ENCODE results near the gene RNLS.

RNLS gene

DNA sequence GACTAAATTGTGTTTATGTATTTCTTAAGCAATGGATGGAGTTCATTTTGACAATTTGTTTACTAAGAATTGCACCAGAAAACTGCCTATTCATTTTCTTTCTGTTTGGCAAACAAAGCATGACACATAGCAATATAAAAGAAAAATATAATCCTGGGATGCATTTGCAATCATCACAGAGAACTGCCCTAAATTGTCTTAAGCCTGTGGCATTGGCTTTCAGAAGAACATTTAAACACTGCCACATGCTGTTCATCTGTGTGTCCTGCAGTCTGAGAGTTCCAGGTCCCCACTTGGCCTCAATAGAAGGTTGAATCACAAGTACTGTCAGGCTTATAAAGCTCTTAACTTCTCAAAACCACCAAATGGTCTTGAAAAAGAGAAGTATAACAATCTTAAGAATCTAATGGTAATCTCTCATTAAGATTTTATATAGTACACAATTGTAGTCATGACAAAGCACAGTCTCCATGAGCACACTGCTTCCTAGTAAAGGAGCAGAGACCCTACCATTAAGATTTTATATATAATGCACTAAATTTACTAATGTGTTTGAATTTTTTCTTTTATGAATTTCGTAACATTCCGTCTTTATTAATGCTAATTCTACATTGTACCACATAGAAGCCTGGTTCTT is 29.9 kb downstream of the RNLS start:
- DNase-seq (ENCODE audit: low read depth, low spot score): no peak

DNA sequence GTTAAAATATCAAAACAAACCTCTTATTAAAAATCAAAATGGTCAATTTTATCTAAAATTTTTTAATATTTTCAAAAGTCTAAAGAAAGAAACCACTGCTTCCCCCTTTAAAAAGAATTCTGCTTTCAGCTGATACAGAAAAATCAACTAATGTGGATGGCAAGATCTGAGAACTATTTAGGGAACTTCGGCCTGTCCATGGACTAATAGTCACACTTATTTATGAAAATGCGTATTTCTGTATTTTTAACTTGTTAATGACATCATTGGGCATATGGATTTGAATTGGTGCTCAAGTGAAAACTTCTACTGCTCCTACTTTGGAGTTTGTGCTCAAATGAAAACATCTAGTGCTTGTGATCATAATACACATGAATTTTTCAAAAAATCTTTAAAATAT is 31.9 kb downstream of the RNLS start:
- no peak for DNase-seq (ENCODE audit: low read depth, low spot score)

DNA sequence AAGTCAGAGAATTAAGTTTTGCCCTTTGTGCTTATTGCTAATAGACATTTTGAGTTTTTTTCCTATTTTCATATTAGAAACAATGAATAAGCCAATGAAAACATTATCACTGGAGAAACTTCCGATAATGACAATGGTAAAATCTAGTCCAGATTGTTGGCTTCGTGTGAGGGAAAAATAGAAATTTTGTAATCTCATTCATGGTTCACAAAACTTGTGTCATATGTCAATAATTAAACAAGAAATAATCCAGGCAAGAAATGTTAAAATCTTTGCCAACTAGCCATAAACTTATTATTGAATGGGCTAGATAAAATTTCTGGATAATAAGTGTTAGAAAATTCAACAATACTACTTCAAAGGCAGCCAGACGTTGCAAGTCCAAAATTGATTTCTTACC is 36.6 kb downstream of the RNLS start:
- no peak for DNase-seq (ENCODE audit: low read depth, low spot score)

DNA sequence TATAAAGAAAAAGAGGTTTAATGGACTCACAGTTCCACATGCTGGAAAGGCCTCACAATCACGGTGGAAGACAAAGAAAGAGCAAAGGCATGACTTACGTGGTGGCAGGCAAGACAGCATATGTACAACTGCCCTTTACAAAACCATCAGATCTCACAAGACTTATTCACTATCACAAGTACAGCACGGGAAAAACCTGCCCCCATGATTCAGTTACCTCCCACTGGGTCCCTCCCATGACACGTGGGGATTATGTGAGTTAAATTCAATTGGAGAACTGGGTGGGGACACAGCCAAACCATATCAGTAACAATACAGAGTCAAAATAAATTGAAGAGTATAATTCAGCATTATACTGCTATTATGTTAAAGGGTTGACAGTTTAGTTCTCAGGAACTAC is 37.8 kb downstream of the RNLS start:
- DNase-seq (ENCODE audit: low read depth, low spot score): no peak

DNA sequence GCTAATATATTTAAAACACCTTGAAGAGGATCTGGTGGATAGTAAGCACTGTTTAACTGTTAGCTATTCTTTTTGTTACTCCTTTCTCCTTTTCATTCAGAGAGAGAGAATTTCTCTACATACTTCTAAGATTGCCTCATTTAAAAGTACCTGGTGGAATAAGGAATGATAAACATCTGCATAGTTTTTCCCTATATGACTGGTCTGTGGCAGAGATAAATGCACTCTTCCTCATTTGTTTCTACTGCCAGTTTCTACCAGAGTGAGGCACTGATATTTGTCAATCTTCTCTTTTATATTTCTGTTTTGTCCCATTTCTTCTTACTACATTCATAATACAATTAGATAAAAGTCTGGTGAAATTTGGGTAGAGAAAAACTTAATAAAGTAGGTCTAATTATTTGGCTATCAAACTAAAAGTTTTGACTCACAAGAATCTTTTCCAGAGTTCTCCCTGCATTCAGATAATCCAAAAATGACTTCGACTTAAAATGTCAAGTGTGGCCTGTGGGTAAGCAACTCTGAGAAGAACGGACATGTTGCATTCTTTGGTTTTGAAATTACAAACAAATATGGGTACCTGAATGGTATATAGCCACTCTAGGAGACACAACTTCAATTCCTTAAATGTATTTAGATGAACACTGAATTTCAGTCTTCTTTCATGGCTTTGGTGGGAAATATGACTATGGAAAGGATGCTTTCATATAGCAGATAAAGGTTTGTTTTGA is 38.8 kb downstream of the RNLS start:
- DNase-seq (ENCODE audit: low read depth, low spot score): no peak

DNA sequence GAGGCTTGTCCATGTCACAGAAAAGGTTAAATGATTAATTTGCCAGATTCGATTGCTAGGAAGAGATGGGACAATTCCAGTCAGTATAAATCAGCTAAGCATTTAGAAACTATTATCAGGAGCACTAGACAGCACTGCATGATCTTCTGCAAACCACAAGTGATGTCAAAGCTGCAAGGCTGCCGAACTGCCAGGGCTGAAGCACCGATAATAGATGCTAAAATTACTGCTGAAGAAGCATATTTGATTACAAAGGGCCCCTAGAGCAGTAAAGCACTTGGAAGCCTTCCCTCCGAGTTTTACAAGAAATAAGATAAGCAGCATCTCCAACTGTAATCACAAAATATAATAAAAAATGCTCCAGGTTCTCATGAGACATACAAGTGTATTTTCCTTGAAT is 40.6 kb downstream of the RNLS start:
- no peak for DNase-seq (ENCODE audit: low read depth, low spot score)

DNA sequence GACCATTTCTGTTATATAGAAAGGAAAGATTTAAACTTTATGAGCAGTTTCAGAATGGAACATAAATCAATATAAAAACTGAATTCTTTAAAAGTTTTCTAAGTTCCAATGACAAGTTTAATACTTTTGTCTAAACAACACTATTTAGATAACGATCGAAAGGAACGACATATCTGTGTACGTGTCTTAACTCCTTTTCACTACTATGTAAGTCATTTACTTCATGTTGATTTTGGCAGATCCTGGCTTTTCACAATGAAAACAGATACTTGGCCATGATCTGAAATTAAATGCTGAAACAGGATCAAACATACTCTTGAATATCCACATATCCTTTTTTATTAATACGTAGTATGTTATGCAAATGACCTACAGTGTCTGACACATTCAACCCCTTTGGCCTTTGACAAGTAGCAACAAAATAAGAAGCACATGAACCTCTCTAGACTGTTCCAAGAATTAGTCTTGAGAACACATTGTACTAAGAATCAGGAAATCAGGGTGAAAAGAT is 41.9 kb downstream of the RNLS start:
- DNase-seq (ENCODE audit: low read depth, low spot score): no peak

DNA sequence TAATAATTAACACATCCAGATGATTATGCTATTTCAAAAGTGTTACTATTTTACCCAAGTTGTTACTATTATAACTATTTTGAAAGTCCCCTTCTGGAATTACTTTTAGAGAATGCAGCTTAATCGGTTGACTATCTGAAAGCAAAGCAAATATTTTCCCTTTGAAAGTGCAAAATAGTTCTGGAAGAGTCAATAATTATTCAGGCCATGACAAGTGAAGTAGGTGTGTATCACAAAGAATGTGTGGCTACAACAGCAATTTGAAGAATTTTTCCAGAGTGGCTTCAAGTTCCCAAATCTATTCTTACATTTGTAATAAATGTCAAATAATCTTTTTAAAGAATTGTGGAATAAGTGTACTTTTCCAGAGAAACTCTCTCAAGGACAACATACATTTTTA is 42.8 kb downstream of the RNLS start:
- DNase-seq (ENCODE audit: low read depth, low spot score): no peak

DNA sequence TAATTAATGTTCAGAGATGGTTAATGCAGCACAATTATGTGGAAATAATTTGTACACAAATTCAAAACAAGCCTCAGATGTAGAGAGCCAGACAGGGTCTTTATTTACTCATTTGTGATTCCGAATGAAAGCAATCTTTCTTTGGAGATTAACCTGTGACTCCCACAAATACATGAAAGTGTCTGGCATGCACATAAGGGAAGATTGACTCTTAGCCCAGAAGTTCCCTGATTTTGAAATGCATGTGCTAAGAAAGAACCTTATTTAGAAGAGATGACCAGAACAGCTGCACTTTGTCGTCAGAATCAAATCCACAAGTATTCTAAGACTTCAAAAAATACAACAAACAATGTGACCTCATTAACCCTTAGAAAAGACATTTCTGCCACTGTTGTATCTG is 45.1 kb downstream of the RNLS start:
- no peak for DNase-seq (ENCODE audit: low read depth, low spot score)

DNA sequence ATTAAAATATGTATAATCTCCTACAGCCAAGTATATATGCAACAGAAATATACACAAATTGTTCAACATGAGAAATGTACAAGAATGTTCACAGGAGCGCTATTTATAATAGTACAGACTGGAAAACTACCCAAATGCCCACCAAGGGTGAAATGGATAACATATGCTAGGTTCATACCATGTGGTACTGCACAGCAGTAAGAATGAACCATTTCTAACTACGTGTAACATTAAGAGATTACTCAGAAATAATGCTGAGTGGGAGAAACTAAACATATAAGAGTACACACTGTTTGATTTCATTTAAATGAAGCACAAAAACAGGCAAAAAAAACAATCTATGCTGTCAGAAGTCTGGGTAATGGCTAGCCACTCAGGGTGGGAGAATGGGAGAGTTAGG is 45.8 kb downstream of the RNLS start:
- DNase-seq (ENCODE audit: low read depth, low spot score): no peak

DNA sequence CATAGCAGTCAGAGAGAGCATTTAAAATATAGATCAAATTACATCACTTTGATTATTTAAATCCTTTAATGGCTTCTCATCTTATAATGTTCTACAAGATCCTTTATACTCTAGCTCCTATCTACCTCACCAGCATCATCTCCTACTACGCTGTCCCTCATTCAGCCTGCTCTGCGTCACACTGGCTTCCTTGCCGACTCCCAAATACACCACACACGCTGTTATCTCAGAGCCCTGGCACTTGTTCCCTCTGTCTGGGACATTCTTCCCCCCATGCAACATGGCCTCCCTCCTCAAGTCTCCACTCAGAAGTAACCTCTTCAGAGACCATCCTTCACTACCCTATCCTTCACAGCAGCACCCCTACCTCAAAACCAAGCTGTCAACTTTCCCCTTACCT is 46.7 kb downstream of the RNLS start:
- no peak for DNase-seq (ENCODE audit: low read depth, low spot score)

DNA sequence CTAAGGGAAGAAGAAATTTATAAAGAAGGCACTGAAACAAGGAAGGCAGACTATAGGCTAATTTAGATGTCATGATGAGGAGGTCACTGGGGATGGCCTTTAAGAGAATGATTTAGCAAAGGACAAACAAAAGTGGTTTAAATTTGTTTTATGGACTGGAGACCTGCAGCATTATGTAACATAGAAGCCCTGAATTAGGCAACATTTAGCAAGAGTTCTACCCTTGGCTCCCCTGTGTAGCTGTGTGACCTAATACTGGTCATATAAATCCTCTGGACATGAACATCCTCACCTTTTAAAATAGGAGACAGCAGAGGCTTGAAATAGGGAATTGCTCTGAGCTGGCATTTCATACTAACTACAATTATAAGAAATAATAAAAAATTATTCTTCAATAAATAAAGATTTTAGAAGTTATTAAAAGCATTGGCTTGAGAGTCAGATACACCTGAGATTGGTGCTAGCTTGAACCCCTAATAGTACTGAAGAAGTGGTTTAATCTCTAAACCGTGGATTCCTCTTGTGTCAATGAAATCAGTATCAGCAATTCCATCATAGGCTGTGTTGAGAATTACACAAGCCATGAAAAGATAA is 48.9 kb downstream of the RNLS start:
- no peak for DNase-seq (ENCODE audit: low read depth, low spot score)

DNA sequence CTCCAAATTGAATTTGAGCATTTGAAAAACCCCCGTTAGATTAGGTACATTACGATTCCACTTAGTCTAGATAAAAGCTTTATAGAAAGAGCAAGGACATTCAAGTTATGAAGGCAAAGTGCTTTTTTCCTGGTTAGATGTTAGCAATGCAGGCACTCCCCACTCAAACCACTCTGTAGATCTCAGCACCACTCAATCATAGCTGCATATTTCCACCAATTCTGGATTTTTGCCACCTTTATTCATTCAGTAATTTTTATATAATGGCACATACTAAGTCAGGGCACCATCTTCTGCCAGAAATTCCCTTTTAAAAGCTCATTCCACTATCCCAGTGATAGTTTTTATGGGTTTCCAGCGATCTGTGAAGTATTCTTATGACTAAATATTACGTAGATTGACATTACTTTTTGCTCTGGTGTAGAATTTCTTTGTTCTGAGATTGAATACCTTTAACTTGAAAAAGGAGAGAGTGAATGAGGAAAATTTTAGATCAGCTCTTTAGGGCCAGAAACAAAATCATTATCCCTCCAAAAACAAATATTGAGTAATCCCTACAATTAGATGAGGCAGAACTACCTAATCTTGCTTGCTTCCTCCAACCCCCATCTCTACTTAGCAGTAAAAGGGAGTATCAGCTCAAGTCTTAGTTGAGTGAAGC is 51.6 kb downstream of the RNLS start:
- DNase-seq (ENCODE audit: low read depth, low spot score): no peak

DNA sequence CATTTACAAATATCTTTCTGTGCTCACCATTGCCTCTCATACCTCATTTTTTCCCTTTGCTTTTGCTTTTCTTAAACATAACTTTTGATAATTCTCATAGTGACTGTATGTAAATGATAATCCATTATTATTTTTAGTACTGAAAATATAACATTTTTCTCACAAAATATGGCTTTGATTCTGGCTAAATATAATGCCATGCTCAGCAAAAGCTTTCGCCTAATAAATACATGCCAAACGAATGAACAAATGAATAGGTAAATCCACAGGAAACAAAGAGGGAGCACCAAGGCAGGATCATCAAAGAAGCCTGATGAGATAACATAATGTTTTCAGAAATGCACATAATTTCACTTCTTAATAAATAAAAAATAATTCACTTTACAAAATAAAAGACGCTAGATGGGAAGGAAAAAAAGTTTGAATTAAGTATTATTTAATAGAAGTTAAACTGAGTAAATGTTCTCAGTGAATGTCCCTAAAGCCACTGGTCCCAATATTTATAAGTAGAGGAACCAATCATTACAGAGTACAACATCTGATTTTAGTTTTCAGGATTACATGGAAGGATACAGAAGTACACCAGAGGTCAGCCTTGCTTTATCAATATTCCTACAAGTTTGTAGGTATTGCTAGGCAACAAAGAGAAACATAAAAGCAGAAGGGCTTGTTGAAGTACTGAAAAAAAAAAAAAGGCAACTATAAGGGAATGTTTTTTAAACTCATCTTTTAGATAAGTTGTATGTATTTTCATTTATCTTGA is 52.3 kb downstream of the RNLS start:
- DNase-seq (ENCODE audit: low read depth, low spot score): no peak

DNA sequence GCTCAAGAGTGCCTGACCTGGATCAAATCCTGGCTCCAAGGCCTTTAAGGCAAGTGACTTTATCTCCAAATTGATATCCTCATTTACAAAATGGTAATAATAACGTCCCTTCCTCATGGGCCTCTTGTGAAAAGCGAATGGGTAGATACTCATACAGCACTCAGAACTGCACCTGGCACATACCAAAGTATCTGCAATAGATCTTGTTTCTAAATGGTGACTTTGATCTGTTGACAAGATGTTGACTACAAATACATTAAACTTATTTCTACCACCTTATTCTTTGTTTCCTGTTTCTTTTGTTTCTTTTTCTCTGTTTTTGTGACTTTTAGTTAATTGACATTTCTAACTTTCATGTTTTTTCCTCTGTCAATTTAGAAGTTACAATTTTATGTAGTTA is 53.0 kb downstream of the RNLS start:
- DNase-seq (ENCODE audit: low read depth, low spot score): no peak

DNA sequence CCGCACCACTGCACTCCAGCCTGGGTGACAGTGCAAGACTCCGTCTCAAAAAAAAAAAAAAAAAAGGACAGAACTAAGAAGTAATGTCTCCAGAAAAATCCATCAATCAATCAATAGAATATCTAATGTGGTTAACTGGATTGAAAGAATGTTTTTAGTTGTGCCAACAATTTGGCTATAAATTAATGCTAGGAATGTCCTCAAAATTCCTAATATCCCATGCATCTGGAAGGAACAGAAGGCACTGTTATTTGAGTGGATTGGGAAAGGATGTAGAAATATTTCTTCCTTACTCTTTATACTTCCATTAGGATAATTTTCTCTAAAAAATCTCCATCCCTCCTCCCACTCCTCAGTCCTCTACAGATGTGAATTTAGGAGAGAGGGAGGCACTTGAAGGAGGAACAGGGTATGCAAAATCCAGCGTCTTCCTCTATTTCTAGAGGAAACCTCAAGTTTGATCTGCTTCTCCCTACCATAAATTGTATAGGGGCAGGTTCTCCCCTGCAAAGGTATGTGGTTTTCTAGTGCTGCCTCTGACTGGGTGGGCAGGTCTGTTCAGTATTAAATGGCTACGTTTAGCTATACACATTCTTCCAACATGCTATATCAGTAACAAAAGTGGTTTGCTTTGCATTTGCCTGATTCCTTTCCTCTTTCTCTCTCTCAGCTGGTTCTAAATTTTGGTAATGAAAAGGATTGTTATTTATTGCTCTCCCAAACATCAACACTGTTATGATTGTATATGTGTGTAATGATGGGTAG is 54.1 kb downstream of the RNLS start:
- DNase-seq (ENCODE audit: low read depth, low spot score): no peak

DNA sequence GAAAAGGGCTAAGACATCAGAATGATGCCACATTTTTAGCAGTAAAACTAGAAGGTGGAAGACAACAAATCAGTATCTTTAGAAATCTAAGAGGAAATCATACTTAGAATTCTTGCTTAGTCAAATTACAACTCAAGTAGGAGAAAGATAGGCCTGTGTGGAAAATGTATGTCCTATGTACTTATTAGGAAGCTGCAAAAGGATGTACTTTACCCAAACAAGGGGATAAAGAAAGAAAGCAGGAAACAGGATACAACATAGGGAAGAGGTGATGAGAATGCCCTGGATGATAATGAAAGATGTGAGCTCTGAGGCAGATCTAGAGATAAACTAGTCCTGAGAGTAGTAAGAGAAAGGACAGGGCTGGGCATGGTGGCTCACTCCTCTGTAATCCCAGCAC is 54.9 kb downstream of the RNLS start:
- DNase-seq (ENCODE audit: low read depth, low spot score): no peak

DNA sequence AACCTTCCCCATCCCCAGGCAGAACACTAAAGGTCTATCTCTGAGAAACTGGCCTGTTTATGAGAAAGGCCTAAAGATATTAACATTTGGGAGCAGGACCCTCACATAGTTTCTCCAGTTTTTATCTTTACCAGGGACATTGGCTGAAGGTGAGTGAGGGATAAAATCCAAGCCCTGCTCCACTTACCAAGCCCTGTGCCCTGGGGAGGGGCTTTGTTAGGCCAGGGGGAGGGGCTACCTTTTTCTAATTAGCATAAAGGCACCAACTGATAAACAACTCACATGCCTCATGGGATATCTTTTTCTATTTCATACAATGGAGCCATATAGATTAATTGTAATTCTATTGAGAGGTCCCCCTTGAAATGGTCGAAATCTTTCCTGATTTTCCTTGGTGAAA is 55.9 kb downstream of the RNLS start:
- no peak for DNase-seq (ENCODE audit: low read depth, low spot score)

DNA sequence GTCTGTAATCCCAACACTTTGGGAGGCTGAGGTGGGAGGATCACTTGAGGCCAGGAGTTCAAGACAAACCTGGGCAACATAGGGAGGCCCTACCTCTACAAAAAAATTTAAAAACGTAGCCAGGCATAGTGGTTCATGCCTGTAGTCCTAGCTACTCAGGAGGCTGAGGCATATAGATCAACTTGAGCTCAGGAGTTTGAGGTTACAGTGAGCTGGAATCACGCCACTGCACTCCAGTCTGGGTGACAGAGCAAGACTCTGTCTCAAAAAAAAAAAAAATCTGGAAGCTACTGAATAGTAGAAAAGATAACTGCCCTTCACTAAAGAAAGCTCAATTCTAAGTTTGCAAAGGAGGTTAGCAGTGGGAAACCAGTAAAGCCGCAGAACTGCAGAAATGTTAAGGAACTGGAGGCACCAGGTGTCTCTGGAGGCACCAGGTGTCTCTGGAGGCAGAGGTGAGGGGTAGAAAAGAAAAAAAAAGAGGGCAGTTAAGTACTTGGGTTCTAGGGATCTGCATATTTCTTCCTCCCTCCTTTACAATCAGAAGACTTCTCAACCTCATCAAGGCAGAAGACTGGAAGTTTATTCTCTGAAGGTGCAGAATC is 56.5 kb downstream of the RNLS start:
- no peak for DNase-seq (ENCODE audit: low read depth, low spot score)

DNA sequence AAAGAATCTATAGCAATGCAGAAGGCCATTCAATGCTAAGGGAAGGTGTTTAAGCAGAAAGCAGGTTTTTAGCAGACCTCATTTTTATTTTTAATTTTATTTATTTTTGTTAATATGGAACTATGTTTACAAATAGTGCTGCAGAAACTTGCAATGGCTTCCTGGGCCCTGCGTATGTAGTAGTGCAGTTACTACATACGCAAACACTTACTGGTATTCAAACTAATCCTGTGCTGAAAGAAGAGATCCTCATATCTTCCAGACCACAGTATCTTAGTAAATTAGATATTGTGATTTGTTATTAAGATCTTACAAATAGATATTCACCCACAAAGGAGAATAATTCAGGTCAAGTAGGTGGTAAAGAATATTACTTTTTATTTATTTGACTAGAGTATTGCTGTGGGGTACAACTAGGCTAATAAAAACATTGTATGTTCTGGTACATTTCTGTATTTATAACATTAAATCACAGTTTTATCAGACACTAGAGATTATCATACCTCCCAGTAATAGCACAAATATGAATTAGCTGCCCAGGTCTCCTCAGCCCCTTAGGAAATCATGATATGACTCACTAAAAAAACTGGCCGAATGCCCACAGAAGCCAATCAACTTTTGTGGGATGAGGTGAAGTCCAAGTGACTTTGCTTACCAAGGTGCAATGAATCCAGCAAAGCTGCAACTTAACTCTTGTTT is 57.6 kb downstream of the RNLS start:
- no peak for DNase-seq (ENCODE audit: low read depth, low spot score)

Measured in activated naive CD8-positive, alpha-beta T cell treated with anti-CD3 and anti-CD28 coated beads, Interleukin-2, amount 50 U/mL, for 16 hours (primary cell).